ENCODE measurements around the gene TTC33. TPM values are rescaled to one million over a fixed set of nuclear protein-coding genes. Genes with fewer than 3 reads are reported as not detected.
"Not testable (repeated sequence)": the region's sequence is repeated elsewhere in the genome, so short reads cannot be mapped to it uniquely, and the experiment has no call there.

Gene TTC33
- polyA plus RNA-seq, 1 donor: 20.3 TPM

GRCh38 chr5:40717281-40717680 lies 38.5 kb downstream of the TTC33 start:
- no peak for DNase-seq (ENCODE audit: low read depth)

- DNase-seq (ENCODE audit: low read depth): no peak
Observed at GRCh38 chr5:40716590-40716989, 39.2 kb downstream of the TTC33 start.

GRCh38 chr5:40716000-40716399 lies 39.8 kb downstream of the TTC33 start:
- no peak for DNase-seq (ENCODE audit: low read depth)

- DNase-seq (ENCODE audit: low read depth): no peak
Observed at GRCh38 chr5:40714001-40714400, 41.8 kb downstream of the TTC33 start.

- DNase-seq (ENCODE audit: low read depth): not testable (repeated sequence)
Observed at GRCh38 chr5:40710575-40710974, 45.2 kb downstream of the TTC33 start.

GRCh38 chr5:40705484-40705883 lies 50.3 kb downstream of the TTC33 start:
- DNase-seq (ENCODE audit: low read depth): not testable (repeated sequence)

- not testable (repeated sequence) for DNase-seq (ENCODE audit: low read depth)
Observed at GRCh38 chr5:40702027-40702426, 53.7 kb downstream of the TTC33 start.

- no peak for DNase-seq (ENCODE audit: low read depth)
Observed at GRCh38 chr5:40700116-40700782, 55.5 kb downstream of the TTC33 start.

- no peak for DNase-seq (ENCODE audit: low read depth)
Observed at GRCh38 chr5:40694433-40694832, 61.3 kb downstream of the TTC33 start.

- no peak for DNase-seq (ENCODE audit: low read depth)
Observed at GRCh38 chr5:40691894-40692293, 63.9 kb downstream of the TTC33 start.

- no peak for DNase-seq (ENCODE audit: low read depth)
Observed at GRCh38 chr5:40690267-40690666, 65.5 kb downstream of the TTC33 start.

GRCh38 chr5:40689438-40689837 lies 66.3 kb downstream of the TTC33 start:
- DNase-seq (ENCODE audit: low read depth): peak; percentile 84

GRCh38 chr5:40688996-40689395 lies 66.8 kb downstream of the TTC33 start:
- no peak for DNase-seq (ENCODE audit: low read depth)

- peak; percentile 89 for DNase-seq (ENCODE audit: low read depth)
Observed at GRCh38 chr5:40688127-40688761, 67.5 kb downstream of the TTC33 start.

GRCh38 chr5:40687321-40687720 lies 68.4 kb downstream of the TTC33 start:
- DNase-seq (ENCODE audit: low read depth): no peak

GRCh38 chr5:40685976-40686486 lies 69.7 kb downstream of the TTC33 start:
- DNase-seq (ENCODE audit: low read depth): no peak

GRCh38 chr5:40685193-40685592 lies 70.6 kb downstream of the TTC33 start:
- no peak for DNase-seq (ENCODE audit: low read depth)

GRCh38 chr5:40683305-40683704 lies 72.5 kb downstream of the TTC33 start:
- DNase-seq (ENCODE audit: low read depth): no peak

- no peak for DNase-seq (ENCODE audit: low read depth)
Observed at GRCh38 chr5:40682154-40683017, 73.4 kb downstream of the TTC33 start.

- no peak for DNase-seq (ENCODE audit: low read depth)
Observed at GRCh38 chr5:40681363-40682153, 74.2 kb downstream of the TTC33 start.

- DNase-seq (ENCODE audit: low read depth): no peak
Observed at GRCh38 chr5:40680741-40681362, 74.9 kb downstream of the TTC33 start.

All from forelimb muscle (tissue), 1 donor.